Measurements from ENCODE around the gene TIMM9.
"Not testable (repeated sequence)": the region's sequence is repeated elsewhere in the genome, so short reads cannot be mapped to it uniquely, and the experiment has no call there.

TIMM9 gene

GRCh38 chr14:58428118-58428683 is 870 bp upstream of the TIMM9 start:
- H3K4me3 ChIP-seq (replicated peaks; ENCODE audit: low read depth, low read length), result peak overlapping the region; percentile 96
- TF ChIP-seq, protein P1, sequence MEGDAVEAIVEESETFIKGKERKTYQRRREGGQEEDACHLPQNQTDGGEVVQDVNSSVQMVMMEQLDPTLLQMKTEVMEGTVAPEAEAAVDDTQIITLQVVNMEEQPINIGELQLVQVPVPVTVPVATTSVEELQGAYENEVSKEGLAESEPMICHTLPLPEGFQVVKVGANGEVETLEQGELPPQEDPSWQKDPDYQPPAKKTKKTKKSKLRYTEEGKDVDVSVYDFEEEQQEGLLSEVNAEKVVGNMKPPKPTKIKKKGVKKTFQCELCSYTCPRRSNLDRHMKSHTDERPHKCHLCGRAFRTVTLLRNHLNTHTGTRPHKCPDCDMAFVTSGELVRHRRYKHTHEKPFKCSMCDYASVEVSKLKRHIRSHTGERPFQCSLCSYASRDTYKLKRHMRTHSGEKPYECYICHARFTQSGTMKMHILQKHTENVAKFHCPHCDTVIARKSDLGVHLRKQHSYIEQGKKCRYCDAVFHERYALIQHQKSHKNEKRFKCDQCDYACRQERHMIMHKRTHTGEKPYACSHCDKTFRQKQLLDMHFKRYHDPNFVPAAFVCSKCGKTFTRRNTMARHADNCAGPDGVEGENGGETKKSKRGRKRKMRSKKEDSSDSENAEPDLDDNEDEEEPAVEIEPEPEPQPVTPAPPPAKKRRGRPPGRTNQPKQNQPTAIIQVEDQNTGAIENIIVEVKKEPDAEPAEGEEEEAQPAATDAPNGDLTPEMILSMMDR (IDR thresholded peaks at IDR 0.05; ENCODE audit: low read depth, low read length, missing control alignments), result no peak
- DNase-seq (ENCODE audit: extremely low read depth, low read depth), result peak; percentile 22

GRCh38 chr14:58426670-58427280 is 556 bp downstream of the TIMM9 start:
- DNase-seq (ENCODE audit: extremely low read depth, low read depth), result peak; percentile 25
- peak overlapping the region; percentile 96 for H3K4me3 ChIP-seq (replicated peaks; ENCODE audit: low read depth, low read length)
- TF ChIP-seq, protein P1 (IDR thresholded peaks at IDR 0.05; ENCODE audit: low read depth, low read length, missing control alignments), result no peak

- not testable (repeated sequence) for H3K4me3 ChIP-seq (replicated peaks; ENCODE audit: low read depth, low read length); DNase-seq (ENCODE audit: extremely low read depth, low read depth)
These were observed 10.4 kb downstream of the TIMM9 start for GRCh38 chr14:58416934-58417333.

DNA sequence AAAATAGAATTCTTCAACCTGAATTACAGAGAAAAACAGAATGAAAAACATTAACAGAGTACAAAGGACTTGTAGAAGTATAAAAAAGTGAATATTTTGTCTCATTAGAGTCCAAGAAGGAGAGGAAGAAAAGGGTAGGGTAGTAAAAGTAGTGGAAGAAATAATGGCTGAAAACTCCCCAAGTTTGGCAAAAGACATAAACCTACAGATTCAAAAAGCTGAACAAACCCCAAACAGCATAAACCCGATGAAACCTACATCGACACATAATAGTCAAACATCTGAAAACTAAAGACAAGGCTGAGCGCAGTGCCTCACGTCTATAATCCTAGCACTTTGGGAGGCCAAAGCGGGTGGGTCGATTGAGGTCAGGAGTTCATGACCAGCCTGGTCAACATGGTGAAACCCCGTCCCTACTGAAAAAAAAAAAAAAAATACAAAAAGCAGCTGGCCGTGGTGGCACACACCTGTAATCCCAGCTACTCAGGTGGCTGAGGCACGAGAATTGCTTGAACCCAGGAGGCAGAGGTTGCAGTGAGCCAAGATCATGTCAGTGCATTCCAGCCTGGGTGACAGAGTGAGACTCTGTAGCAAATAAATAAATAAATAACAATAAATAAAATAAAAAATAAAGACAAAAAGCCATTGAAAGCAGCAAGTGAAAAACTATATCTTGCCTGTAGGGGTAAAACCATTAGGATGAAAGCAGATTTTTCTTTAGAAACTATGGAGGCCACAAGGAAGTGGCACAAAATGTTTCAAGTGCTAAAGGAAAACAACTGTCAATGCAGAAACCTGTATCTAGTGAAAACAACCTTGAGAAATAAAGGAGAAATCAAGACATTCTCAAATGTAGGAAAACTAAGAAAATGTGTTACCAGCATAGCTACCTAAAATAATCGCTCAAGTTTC is 11.4 kb downstream of the TIMM9 start:
- no peak overlapping the region for H3K4me3 ChIP-seq (replicated peaks; ENCODE audit: low read depth, low read length)
- DNase-seq (ENCODE audit: extremely low read depth, low read depth), result no peak
- TF ChIP-seq, protein P1 (IDR thresholded peaks at IDR 0.05; ENCODE audit: low read depth, low read length, missing control alignments), result no peak

DNA sequence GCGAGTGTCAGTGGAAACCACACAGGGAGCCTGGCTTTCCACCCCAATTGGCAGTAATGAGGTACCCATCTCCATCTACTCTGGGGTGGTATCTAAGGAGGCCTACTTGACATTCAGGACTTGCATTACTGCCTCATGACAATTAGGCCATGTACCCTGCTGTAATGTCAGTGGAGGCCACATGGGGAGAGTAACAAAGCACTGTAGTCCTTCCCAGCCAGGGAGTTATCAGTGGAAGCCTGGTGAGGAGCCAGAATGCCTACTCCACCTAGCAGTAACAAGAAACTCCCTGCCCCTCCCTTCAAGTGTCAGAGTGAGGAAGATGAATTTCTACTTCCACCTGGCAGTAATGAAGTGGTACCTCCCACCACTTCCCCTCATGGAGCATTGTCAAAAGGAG is 12.5 kb downstream of the TIMM9 start:
- no peak overlapping the region for H3K4me3 ChIP-seq (replicated peaks; ENCODE audit: low read depth, low read length)
- TF ChIP-seq, protein P1 (IDR thresholded peaks at IDR 0.05; ENCODE audit: low read depth, low read length, missing control alignments), result no peak
- DNase-seq (ENCODE audit: extremely low read depth, low read depth), result no peak

GRCh38 chr14:58408681-58409215 is 18.6 kb downstream of the TIMM9 start:
- no peak for DNase-seq (ENCODE audit: extremely low read depth, low read depth)
- no peak overlapping the region for H3K4me3 ChIP-seq (replicated peaks; ENCODE audit: low read depth, low read length)
- TF ChIP-seq, protein P1 (IDR thresholded peaks at IDR 0.05; ENCODE audit: low read depth, low read length, missing control alignments), result no peak

- TF ChIP-seq, protein P1 (IDR thresholded peaks at IDR 0.05; ENCODE audit: low read depth, low read length, missing control alignments), result no peak
- DNase-seq (ENCODE audit: extremely low read depth, low read depth), result no peak
- no peak overlapping the region for H3K4me3 ChIP-seq (replicated peaks; ENCODE audit: low read depth, low read length)
These were observed 25.7 kb downstream of the TIMM9 start for GRCh38 chr14:58401587-58401986.
